HCT116 (cell line): ENCODE data around the gene SHISAL1. TPM values are rescaled to one million over a fixed set of nuclear protein-coding genes. Genes with fewer than 3 reads are reported as not detected.

Experiments
- ATAC-seq: fragments of 200-7000 bp; cut with Tn5 transposase; 2 replicates; pipeline ENCODE4 v1.9.1; 2020; ENCODE audit warnings: mild to moderate bottlenecking, moderate library complexity
- BruUV-seq: library from RNA; stranded (reverse); fragments of 400-500 nt; replicated peaks from 2 replicates; lab custom pipeline; 2021; lab: Mats Ljungman, UMichigan
- CTCF ChIA-PET: fragments of 300-600 bp; sonication (Branson Sonifier 250); formaldehyde crosslinking; loops from one replicate; lab custom pipeline; 2021; ENCODE audit warnings: antibody characterized with exemption; lab: Charles Lee
- POLR2A ChIA-PET: fragments of 300-600, 350-600 bp; sonication (Branson Sonifier 250); formaldehyde crosslinking; loops from one replicate; lab custom pipeline; 2021; ENCODE audit warnings: antibody characterized with exemption; lab: Charles Lee
- RAD21 ChIA-PET, 2 experiments: fragments of 300-600 bp; sonication (Branson Sonifier 250); formaldehyde crosslinking; loops; one replicate each; lab custom pipeline; 2023; ENCODE audit warnings: low total read pairs in 2 of 2; ENCODE audit not compliant: uncharacterized antibody in 2 of 2, unreplicated experiment in 2 of 2, low non-redundant PET in 1 of 2; lab: Charles Lee
- DNase-seq: peaks from one replicate; pipeline ENCODE4 v3.0.0-alpha.2; 2010; ENCODE audit warnings: low read depth, low spot score
- H2AFZ ChIP-seq: fragments of 200-600 bp; shearing (Covaris generic), sonication (generic); 2 replicates; pipeline ENCODE4 v1.6.1; 2017; ENCODE audit warnings: low read depth, mixed run types, mixed read lengths, antibody characterized with exemption, low read length; ENCODE audit not compliant: poor library complexity, severe bottlenecking
- H3K27ac ChIP-seq: 2 replicates; pipeline ENCODE4 v1.5.1; 2012; ENCODE audit warnings: low read depth, low read length
- H3K27me3 ChIP-seq: fragments of 200-600 bp; sonication (generic); 2 replicates; pipeline ENCODE4 v1.6.1; 2016; ENCODE audit warnings: mixed run types, low read length, mixed read lengths; ENCODE audit not compliant: insufficient read depth
- H3K36me3 ChIP-seq, 2 experiments: fragments of 200-500 bp in 1 of 2; fragments of 200-600 bp in 1 of 2; sonication (Bioruptor generic) in 1 of 2; sonication (generic) in 1 of 2; 2 replicates each; pipeline versions ENCODE4 v1.5.1 to v1.6.1; 2014 to 2016; ENCODE audit warnings: low read length in 2 of 2, inconsistent platforms in 1 of 2, mixed read lengths in 1 of 2, mixed run types in 1 of 2; ENCODE audit not compliant: insufficient read depth in 2 of 2, control insufficient read depth in 1 of 2
- H3K4me1 ChIP-seq, 2 experiments: fragments of 200-600 bp in 1 of 2; sonication (generic) in 1 of 2; 2 replicates each; pipeline versions ENCODE4 v1.5.1 to v1.6.1; 2012 to 2017; ENCODE audit warnings: low read length in 2 of 2, inconsistent platforms in 1 of 2, mild to moderate bottlenecking in 1 of 2, mixed read lengths in 1 of 2, mixed run types in 1 of 2, moderate library complexity in 1 of 2; ENCODE audit not compliant: insufficient read depth in 2 of 2, control insufficient read depth in 1 of 2
- H3K4me2 ChIP-seq: fragments of 200-600 bp; sonication (generic); 2 replicates; pipeline ENCODE4 v1.6.1; 2017; ENCODE audit warnings: mixed run types, low read length, mixed read lengths
- H3K4me3 ChIP-seq, 2 experiments: fragments of 200-600 bp in 1 of 2; sonication (generic) in 1 of 2; replicated peaks in 1 of 2; 2 replicates each; pipeline ENCODE4 v1.5.1; 2011 to 2016; ENCODE audit warnings: low read length in 2 of 2, control low read depth in 1 of 2, low read depth in 1 of 2, mild to moderate bottlenecking in 1 of 2, mixed read lengths in 1 of 2, mixed run types in 1 of 2
- H3K79me2 ChIP-seq: fragments of 200-600 bp; sonication (generic); 2 replicates; pipeline ENCODE4 v1.6.1; 2017; ENCODE audit warnings: mild to moderate bottlenecking, mixed run types, low read length, moderate library complexity, mixed read lengths; ENCODE audit not compliant: insufficient read depth
- H3K9ac ChIP-seq: fragments of 200-600 bp; sonication (generic); 2 replicates; pipeline ENCODE4 v1.6.1; 2016; ENCODE audit warnings: low read length, mixed read lengths
- H3K9me2 ChIP-seq: fragments of 200-600 bp; sonication (generic), shearing (Covaris generic); 2 replicates; pipeline ENCODE4 v1.6.1; 2017; ENCODE audit warnings: mixed run types, mild to moderate bottlenecking, moderate library complexity; ENCODE audit not compliant: insufficient read depth
- H3K9me3 ChIP-seq, 2 experiments: fragments of 200-500 bp in 1 of 2; fragments of 200-600 bp in 1 of 2; sonication (Bioruptor generic) in 1 of 2; sonication (generic) in 1 of 2; 2 replicates each; pipeline ENCODE4 v1.6.1; 2014 to 2017; ENCODE audit warnings: low read length in 2 of 2, mixed read lengths in 2 of 2, inconsistent platforms in 1 of 2, low read depth in 1 of 2, mild to moderate bottlenecking in 1 of 2, mixed run types in 1 of 2, moderate library complexity in 1 of 2; ENCODE audit not compliant: control insufficient read depth in 1 of 2, insufficient read depth in 1 of 2
- H4K20me1 ChIP-seq: fragments of 200-600 bp; sonication (generic), shearing (Covaris generic); 2 replicates; pipeline ENCODE4 v1.6.1; 2017; ENCODE audit warnings: mixed run types, mild to moderate bottlenecking, moderate library complexity; ENCODE audit not compliant: insufficient read depth
- CBX3 ChIP-seq: IDR thresholded peaks from 2 replicates; pipeline ENCODE4 v1.6.1; 2012; ENCODE audit warnings: low read depth
- CEBPB ChIP-seq: IDR thresholded peaks from 2 replicates; pipeline ENCODE4 v1.6.1; 2012; ENCODE audit warnings: low read depth
- EGR1 ChIP-seq: IDR thresholded peaks from 2 replicates; pipeline ENCODE4 v1.6.1; 2012; ENCODE audit warnings: low read depth
- EZH2 ChIP-seq: fragments of 200-600 bp; sonication (generic); IDR thresholded peaks from 2 replicates; pipeline ENCODE4 v1.6.1; 2017; ENCODE audit warnings: antibody characterized with exemption, mixed run types
- JUND ChIP-seq: IDR thresholded peaks from 2 replicates; pipeline ENCODE4 v1.6.1; 2012
- POLR2A ChIP-seq: IDR thresholded peaks from 2 replicates; pipeline ENCODE4 v1.7.0; 2011; ENCODE audit warnings: borderline replicate concordance; ENCODE audit not compliant: insufficient read depth, insufficient read length; ENCODE audit errors: extremely low read depth
- POLR2AphosphoS5 ChIP-seq: IDR thresholded peaks from 2 replicates; pipeline ENCODE4 v1.6.1; 2011; ENCODE audit warnings: mild to moderate bottlenecking, low read depth, low read length, moderate library complexity
- RAD21 ChIP-seq: IDR thresholded peaks from 2 replicates; pipeline ENCODE4 v1.6.1; 2012; ENCODE audit warnings: low read depth, mild to moderate bottlenecking
- SIN3A ChIP-seq: IDR thresholded peaks from 2 replicates; pipeline ENCODE4 v1.6.1; 2012; ENCODE audit warnings: low read depth
- SP1 ChIP-seq: IDR thresholded peaks from 2 replicates; pipeline ENCODE4 v1.6.1; 2012; ENCODE audit warnings: low read depth
- SRF ChIP-seq: IDR thresholded peaks from 2 replicates; pipeline ENCODE4 v1.6.1; 2012; ENCODE audit warnings: low read depth
- YY1 ChIP-seq: IDR thresholded peaks from 2 replicates; pipeline ENCODE4 v1.6.1; 2011; ENCODE audit warnings: low read length, low read depth, moderate library complexity, mild to moderate bottlenecking; ENCODE audit not compliant: insufficient replicate concordance; ENCODE audit errors: extremely low read depth
- ZFX ChIP-seq: fragments of 450-650 bp; IDR thresholded peaks from 2 replicates; pipeline ENCODE4 v1.6.1; 2017
- ZNF274 ChIP-seq: fragments of 200-500 bp; sonication (Bioruptor generic); IDR thresholded peaks from 2 replicates; pipeline ENCODE4 v1.6.1; 2014; ENCODE audit warnings: mild to moderate bottlenecking, low read depth, low read length, inconsistent platforms
- intact Hi-C: fragments of 100-400 bp; cut with micrococcal nuclease; formaldehyde crosslinking; loops from 2 replicates; pipeline ENCODE4 v1.10.0; 2022
- total RNA-seq: library from RNA; stranded (reverse); gene quantifications from one replicate; pipeline ENCODE4 v1.2.1, GENCODE V29; 2021; ENCODE audit not compliant: unreplicated experiment
- TF ChIP-seq, protein P1 (sequence below), 3 experiments: fragments of 200-600 bp in 1 of 3; sonication (generic) in 1 of 3; IDR thresholded peaks in 2 of 3; conservative IDR thresholded peaks in 1 of 3; 2 replicates each; pipeline ENCODE4 v1.5.1; 2012 to 2017; ENCODE audit warnings: low read depth in 2 of 3, low read length in 2 of 3, antibody characterized with exemption in 1 of 3, borderline replicate concordance in 1 of 3, control low read depth in 1 of 3, mild to moderate bottlenecking in 1 of 3, mixed read lengths in 1 of 3, mixed run types in 1 of 3, moderate library complexity in 1 of 3; ENCODE audit not compliant: insufficient read depth in 1 of 3
- TF ChIP-seq, protein P2 (sequence below): IDR thresholded peaks from 2 replicates; pipeline ENCODE4 v1.6.1; 2012

SHISAL1 gene
- total RNA-seq, 1 experiment from 2014 or later = not detected

DNA sequence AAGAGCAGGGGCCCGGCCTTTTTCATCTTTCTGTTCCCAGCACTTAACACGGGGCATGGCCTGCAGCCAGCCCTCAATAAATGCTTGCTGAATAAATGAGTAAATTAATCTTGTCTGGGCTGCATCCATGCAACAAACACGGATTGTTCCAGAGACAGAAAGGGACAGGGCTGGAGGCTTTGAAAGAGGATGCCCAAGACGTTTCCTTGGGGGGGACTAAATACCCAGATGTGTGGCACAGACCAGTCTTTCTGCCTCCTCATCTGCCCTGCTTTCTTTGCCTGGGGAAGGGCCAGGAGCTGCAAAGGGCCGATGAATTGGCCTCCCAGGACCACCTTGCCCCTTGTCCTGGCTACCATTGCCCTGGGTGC lies 40.4 kb downstream of the SHISAL1 start:
- ChIA-PET POLR2A (no interaction called here), CTCF (no interaction called here), RAD21 (no interaction called here)
- no peaks in the 10 kb centered on the region for H3K79me2 ChIP-seq
- H3K4me1 ChIP-seq = no peaks in the 10 kb centered on the region
- ATAC-seq = no peak
- no peaks in the 10 kb centered on the region for H3K9me3 ChIP-seq
- intact Hi-C loops = no loop called here
- no TSS peak for BruUV-seq
- H2AFZ ChIP-seq = no peak overlapping the region
- H3K9ac ChIP-seq = no peak overlapping the region
- H3K36me3 ChIP-seq = no peaks in the 10 kb centered on the region
- H3K27me3 ChIP-seq = no peaks in the 10 kb centered on the region; the same call in none of the 2 replicates
- TF ChIP-seq SIN3A (no peak), POLR2A (no peak)
- TF ChIP-seq, protein P1, sequence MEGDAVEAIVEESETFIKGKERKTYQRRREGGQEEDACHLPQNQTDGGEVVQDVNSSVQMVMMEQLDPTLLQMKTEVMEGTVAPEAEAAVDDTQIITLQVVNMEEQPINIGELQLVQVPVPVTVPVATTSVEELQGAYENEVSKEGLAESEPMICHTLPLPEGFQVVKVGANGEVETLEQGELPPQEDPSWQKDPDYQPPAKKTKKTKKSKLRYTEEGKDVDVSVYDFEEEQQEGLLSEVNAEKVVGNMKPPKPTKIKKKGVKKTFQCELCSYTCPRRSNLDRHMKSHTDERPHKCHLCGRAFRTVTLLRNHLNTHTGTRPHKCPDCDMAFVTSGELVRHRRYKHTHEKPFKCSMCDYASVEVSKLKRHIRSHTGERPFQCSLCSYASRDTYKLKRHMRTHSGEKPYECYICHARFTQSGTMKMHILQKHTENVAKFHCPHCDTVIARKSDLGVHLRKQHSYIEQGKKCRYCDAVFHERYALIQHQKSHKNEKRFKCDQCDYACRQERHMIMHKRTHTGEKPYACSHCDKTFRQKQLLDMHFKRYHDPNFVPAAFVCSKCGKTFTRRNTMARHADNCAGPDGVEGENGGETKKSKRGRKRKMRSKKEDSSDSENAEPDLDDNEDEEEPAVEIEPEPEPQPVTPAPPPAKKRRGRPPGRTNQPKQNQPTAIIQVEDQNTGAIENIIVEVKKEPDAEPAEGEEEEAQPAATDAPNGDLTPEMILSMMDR (IDR thresholded peaks at IDR 0.05 in 2 of 3, conservative IDR thresholded peaks at IDR 0.05 in 1 of 3; ENCODE audit: borderline replicate concordance in 1 of 3, insufficient read depth in 1 of 3, low read depth in 2 of 3, low read length in 2 of 3) = no peak
- no peak for DNase-seq
- H3K4me3 ChIP-seq = no peak overlapping the region
- H3K4me2 ChIP-seq = no peak overlapping the region
- H3K9me2 ChIP-seq = no peaks in the 10 kb centered on the region
- H4K20me1 ChIP-seq = no peaks in the 10 kb centered on the region
- H3K27ac ChIP-seq = no peak overlapping the region

DNA sequence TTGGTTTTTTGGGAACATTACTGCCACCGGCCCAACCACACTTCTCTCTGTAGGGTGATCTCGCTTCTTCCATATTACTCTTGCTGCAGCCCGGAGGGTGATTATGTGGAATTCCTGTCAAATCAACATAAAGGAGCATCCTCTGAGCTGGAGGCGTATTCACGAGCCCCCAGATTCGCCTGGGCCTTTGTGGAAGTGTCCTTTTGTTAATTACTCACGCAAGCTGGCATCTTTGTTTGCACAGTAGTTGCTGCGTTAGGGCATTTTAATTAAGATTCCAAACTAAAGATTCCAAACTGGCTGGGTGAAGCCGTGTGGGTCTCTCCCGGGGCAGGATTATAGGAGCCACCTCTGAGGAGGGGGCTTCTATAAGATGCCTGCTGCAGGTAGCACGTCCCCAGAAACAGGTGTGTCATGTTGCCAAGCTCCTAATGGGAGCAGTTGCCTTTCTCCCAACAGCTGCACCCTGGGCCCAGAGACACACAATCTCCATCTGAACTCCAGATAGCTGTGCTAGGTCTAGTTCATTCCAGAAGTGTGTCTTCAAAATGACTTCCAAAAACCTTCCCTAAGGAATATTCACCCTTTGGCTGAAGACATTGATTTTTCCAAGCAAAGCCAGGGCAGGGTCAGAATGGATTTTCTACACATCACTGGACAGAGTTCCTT lies 40.9 kb downstream of the SHISAL1 start:
- no peak for TF ChIP-seq POLR2A
- no peak for TF ChIP-seq YY1
- TF ChIP-seq, protein P1 (IDR thresholded peaks at IDR 0.05 in 2 of 3, conservative IDR thresholded peaks at IDR 0.05 in 1 of 3; ENCODE audit: borderline replicate concordance in 1 of 3, insufficient read depth in 1 of 3, low read depth in 2 of 3, low read length in 2 of 3) = no peak
- TF ChIP-seq JUND = no peak
- TF ChIP-seq EZH2 = no peak
- no peak for TF ChIP-seq POLR2AphosphoS5
- TF ChIP-seq CBX3 = no peak
- TF ChIP-seq SIN3A = no peak
- TF ChIP-seq, protein P2, sequence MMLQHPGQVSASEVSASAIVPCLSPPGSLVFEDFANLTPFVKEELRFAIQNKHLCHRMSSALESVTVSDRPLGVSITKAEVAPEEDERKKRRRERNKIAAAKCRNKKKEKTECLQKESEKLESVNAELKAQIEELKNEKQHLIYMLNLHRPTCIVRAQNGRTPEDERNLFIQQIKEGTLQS = no peak
- TF ChIP-seq EGR1 = no peak
- no peak for TF ChIP-seq SRF
- TF ChIP-seq ZFX = no peak
- TF ChIP-seq RAD21 = no peak
- no peak for TF ChIP-seq CEBPB
- no peak for TF ChIP-seq SP1
- no peak for TF ChIP-seq ZNF274
- TF ChIP-seq, all 23 proteins: peak for 0
- Histone ChIP-seq H3K27me3 (no peaks in the 10 kb centered on the region; the same call in none of the 2 replicates), H3K79me2 (no peaks in the 10 kb centered on the region), H3K4me1 (no peaks in the 10 kb centered on the region), H3K4me2 (no peak overlapping the region), H3K9me2 (no peaks in the 10 kb centered on the region), H3K36me3 (no peaks in the 10 kb centered on the region), H3K4me3 (no peak overlapping the region), H3K9me3 (no peaks in the 10 kb centered on the region), H3K27ac (no peak overlapping the region), H2AFZ (no peak overlapping the region), H4K20me1 (no peaks in the 10 kb centered on the region), H3K9ac (no peak overlapping the region)
- intact Hi-C loops = no loop called here
- ChIA-PET POLR2A (no interaction called here), RAD21 (no interaction called here), CTCF (no interaction called here)
- BruUV-seq = no TSS peak
- DNase-seq = no peak
- ATAC-seq = no peak
